HepG2 (cell line): ENCODE data around the gene UNC13D. TPM values are rescaled to one million over a fixed set of nuclear protein-coding genes. Genes with fewer than 3 reads are reported as not detected.
A peak's percentile ranks its signal among the peaks of the same experiment; 100 is the strongest.

Source experiments
- EEA1 ChIP-seq: sonication (generic); formaldehyde crosslinking; IDR thresholded peaks from 2 replicates; pipeline ENCODE4 v1.5.1; 2020; ENCODE audit warnings: mild to moderate bottlenecking, missing genetic modification reagents, borderline replicate concordance
- HNF4A ChIP-seq: sonication (generic); formaldehyde crosslinking; IDR thresholded peaks from 2 replicates; pipeline ENCODE4 v1.4.0; 2020; ENCODE audit warnings: missing genetic modification reagents
- HNRNPL ChIP-seq: fragments of 200-400 bp; formaldehyde crosslinking; IDR thresholded peaks from 2 replicates; pipeline ENCODE4 v1.6.1; 2017; ENCODE audit warnings: mild to moderate bottlenecking, low read depth, low read length
- JUNB ChIP-seq: sonication (generic); formaldehyde crosslinking; IDR thresholded peaks from 2 replicates; pipeline ENCODE4 v1.8.0; 2022; ENCODE audit warnings: missing genetic modification reagents, mild to moderate bottlenecking, borderline replicate concordance
- MXI1 ChIP-seq: IDR thresholded peaks from 3 replicates; pipeline ENCODE4 v1.6.1; 2012; ENCODE audit warnings: low read depth, low read length, inconsistent platforms, borderline replicate concordance
- PAX8 ChIP-seq: sonication (generic); formaldehyde crosslinking; IDR thresholded peaks from 2 replicates; pipeline ENCODE4 v1.8.0; 2022; ENCODE audit warnings: mild to moderate bottlenecking, missing genetic modification reagents, borderline replicate concordance
- TARDBP ChIP-seq: sonication (generic); formaldehyde crosslinking; IDR thresholded peaks from 2 replicates; pipeline ENCODE4 v1.8.0; 2022; ENCODE audit warnings: mild to moderate bottlenecking, missing genetic modification reagents
- ZNF615 ChIP-seq: sonication (generic); formaldehyde crosslinking; IDR thresholded peaks from 2 replicates; pipeline ENCODE4 v1.5.0; 2020; ENCODE audit warnings: mild to moderate bottlenecking, missing genetic modification reagents, borderline replicate concordance
- ZNF747 ChIP-seq: sonication (generic); formaldehyde crosslinking; IDR thresholded peaks from 2 replicates; pipeline ENCODE4 v1.8.1; 2023; ENCODE audit warnings: missing genetic modification reagents, mild to moderate bottlenecking, borderline replicate concordance
- polyA plus RNA-seq, 8 experiments: library from polyadenylated mRNA; depleted of rRNA in 3 of 8; stranded (reverse) in 7 of 8; unstranded in 1 of 8; fragments of >200 nt; fragmentation: Illumina TruSeq in 4 of 8; extraction: Trizol in 4 of 8; gene quantifications; 2 replicates each; pipeline versions ENCODE4 v1.2.1 to v1.2.3, GENCODE V29; 2011 to 2016; ENCODE audit warnings: low read depth in 4 of 8, missing spikeins in 1 of 8, mixed read lengths in 1 of 8; ENCODE audit not compliant: insufficient read depth in 1 of 8
- total RNA-seq, 5 experiments: library from RNA; depleted of rRNA; stranded (reverse); fragments of >200 nt; fragmentation: Illumina TruSeq; extraction: Trizol; gene quantifications; 2 replicates each; pipeline ENCODE4 v1.2.3, GENCODE V29; 2016; ENCODE audit warnings: low read depth in 1 of 5
- TF ChIP-seq, protein P1 (sequence below): sonication (generic); formaldehyde crosslinking; IDR thresholded peaks from 2 replicates; pipeline ENCODE4 v1.5.0; 2020; ENCODE audit warnings: mild to moderate bottlenecking, missing genetic modification reagents, borderline replicate concordance
- TF ChIP-seq, protein P2 (sequence below): sonication (generic); formaldehyde crosslinking; conservative IDR thresholded peaks from 2 replicates; pipeline ENCODE4 v1.4.0; 2020; ENCODE audit warnings: missing genetic modification reagents
- TF ChIP-seq, protein P3 (sequence below): sonication (generic); formaldehyde crosslinking; IDR thresholded peaks from 2 replicates; pipeline ENCODE4 v1.4.0; 2020; ENCODE audit warnings: missing genetic modification reagents
- TF ChIP-seq, protein P4 (sequence below): sonication (generic); formaldehyde crosslinking; IDR thresholded peaks from 2 replicates; pipeline ENCODE4 v1.5.0; 2020; ENCODE audit warnings: missing genetic modification reagents, mild to moderate bottlenecking, borderline replicate concordance

UNC13D gene
- total and polyA plus RNA-seq, 2 of the 13 experiments (the other 11 are each of a cell fraction or from before 2014, with no cell fraction given) = 29.7 to 42.7 TPM

- TF ChIP-seq, protein P1, sequence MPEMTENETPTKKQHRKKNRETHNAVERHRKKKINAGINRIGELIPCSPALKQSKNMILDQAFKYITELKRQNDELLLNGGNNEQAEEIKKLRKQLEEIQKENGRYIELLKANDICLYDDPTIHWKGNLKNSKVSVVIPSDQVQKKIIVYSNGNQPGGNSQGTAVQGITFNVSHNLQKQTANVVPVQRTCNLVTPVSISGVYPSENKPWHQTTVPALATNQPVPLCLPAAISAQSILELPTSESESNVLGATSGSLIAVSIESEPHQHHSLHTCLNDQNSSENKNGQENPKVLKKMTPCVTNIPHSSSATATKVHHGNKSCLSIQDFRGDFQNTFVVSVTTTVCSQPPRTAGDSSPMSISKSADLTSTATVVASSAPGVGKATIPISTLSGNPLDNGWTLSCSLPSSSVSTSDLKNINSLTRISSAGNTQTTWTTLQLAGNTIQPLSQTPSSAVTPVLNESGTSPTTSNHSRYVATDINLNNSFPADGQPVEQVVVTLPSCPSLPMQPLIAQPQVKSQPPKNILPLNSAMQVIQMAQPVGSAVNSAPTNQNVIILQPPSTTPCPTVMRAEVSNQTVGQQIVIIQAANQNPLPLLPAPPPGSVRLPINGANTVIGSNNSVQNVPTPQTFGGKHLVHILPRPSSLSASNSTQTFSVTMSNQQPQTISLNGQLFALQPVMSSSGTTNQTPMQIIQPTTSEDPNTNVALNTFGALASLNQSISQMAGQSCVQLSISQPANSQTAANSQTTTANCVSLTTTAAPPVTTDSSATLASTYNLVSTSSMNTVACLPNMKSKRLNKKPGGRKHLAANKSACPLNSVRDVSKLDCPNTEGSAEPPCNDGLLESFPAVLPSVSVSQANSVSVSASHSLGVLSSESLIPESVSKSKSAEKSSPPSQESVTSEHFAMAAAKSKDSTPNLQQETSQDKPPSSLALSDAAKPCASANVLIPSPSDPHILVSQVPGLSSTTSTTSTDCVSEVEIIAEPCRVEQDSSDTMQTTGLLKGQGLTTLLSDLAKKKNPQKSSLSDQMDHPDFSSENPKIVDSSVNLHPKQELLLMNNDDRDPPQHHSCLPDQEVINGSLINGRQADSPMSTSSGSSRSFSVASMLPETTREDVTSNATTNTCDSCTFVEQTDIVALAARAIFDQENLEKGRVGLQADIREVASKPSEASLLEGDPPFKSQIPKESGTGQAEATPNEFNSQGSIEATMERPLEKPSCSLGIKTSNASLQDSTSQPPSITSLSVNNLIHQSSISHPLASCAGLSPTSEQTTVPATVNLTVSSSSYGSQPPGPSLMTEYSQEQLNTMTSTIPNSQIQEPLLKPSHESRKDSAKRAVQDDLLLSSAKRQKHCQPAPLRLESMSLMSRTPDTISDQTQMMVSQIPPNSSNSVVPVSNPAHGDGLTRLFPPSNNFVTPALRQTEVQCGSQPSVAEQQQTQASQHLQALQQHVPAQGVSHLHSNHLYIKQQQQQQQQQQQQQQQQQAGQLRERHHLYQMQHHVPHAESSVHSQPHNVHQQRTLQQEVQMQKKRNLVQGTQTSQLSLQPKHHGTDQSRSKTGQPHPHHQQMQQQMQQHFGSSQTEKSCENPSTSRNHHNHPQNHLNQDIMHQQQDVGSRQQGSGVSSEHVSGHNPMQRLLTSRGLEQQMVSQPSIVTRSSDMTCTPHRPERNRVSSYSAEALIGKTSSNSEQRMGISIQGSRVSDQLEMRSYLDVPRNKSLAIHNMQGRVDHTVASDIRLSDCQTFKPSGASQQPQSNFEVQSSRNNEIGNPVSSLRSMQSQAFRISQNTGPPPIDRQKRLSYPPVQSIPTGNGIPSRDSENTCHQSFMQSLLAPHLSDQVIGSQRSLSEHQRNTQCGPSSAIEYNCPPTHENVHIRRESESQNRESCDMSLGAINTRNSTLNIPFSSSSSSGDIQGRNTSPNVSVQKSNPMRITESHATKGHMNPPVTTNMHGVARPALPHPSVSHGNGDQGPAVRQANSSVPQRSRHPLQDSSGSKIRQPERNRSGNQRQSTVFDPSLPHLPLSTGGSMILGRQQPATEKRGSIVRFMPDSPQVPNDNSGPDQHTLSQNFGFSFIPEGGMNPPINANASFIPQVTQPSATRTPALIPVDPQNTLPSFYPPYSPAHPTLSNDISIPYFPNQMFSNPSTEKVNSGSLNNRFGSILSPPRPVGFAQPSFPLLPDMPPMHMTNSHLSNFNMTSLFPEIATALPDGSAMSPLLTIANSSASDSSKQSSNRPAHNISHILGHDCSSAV (CRISPR knock-in tag) = no peak
- TF ChIP-seq ZNF747 (peak; percentile 23; the same call in 1 of the 2 replicates), HNF4A (peak; percentile 82), ZNF615 (CRISPR knock-in tag) (no peak), PAX8 (CRISPR knock-in tag) (no peak), TARDBP (no peak; the same call in 1 of the 2 replicates), MXI1 (peak; percentile 34; the same call in 1 of the 3 replicates), JUNB (CRISPR knock-in tag) (0 out of 2 replicates have a peak, but pooled peaks have one; percentile 37), HNRNPL (peak; percentile 88; the same call in 1 of the 2 replicates), EEA1 (no peak)
- TF ChIP-seq, protein P2, sequence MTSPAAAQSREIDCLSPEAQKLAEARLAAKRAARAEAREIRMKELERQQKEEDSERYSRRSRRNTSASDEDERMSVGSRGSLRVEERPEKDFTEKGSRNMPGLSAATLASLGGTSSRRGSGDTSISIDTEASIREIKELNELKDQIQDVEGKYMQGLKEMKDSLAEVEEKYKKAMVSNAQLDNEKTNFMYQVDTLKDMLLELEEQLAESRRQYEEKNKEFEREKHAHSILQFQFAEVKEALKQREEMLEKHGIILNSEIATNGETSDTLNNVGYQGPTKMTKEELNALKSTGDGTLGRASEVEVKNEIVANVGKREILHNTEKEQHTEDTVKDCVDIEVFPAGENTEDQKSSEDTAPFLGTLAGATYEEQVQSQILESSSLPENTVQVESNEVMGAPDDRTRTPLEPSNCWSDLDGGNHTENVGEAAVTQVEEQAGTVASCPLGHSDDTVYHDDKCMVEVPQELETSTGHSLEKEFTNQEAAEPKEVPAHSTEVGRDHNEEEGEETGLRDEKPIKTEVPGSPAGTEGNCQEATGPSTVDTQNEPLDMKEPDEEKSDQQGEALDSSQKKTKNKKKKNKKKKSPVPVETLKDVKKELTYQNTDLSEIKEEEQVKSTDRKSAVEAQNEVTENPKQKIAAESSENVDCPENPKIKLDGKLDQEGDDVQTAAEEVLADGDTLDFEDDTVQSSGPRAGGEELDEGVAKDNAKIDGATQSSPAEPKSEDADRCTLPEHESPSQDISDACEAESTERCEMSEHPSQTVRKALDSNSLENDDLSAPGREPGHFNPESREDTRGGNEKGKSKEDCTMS (CRISPR knock-in tag) = no peak
- TF ChIP-seq, protein P3, sequence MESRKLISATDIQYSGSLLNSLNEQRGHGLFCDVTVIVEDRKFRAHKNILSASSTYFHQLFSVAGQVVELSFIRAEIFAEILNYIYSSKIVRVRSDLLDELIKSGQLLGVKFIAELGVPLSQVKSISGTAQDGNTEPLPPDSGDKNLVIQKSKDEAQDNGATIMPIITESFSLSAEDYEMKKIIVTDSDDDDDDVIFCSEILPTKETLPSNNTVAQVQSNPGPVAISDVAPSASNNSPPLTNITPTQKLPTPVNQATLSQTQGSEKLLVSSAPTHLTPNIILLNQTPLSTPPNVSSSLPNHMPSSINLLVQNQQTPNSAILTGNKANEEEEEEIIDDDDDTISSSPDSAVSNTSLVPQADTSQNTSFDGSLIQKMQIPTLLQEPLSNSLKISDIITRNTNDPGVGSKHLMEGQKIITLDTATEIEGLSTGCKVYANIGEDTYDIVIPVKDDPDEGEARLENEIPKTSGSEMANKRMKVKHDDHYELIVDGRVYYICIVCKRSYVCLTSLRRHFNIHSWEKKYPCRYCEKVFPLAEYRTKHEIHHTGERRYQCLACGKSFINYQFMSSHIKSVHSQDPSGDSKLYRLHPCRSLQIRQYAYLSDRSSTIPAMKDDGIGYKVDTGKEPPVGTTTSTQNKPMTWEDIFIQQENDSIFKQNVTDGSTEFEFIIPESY (CRISPR knock-in tag) = peak; percentile 99
- TF ChIP-seq, protein P4, sequence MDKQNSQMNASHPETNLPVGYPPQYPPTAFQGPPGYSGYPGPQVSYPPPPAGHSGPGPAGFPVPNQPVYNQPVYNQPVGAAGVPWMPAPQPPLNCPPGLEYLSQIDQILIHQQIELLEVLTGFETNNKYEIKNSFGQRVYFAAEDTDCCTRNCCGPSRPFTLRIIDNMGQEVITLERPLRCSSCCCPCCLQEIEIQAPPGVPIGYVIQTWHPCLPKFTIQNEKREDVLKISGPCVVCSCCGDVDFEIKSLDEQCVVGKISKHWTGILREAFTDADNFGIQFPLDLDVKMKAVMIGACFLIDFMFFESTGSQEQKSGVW (CRISPR knock-in tag) = peak; percentile 37; the same call in 1 of the 2 replicates
Observed at GRCh38 chr17:75891022-75891604, 46.9 kb upstream of the UNC13D start (continued).
